ENCODE data around the gene CAMK2N2.

DNA sequence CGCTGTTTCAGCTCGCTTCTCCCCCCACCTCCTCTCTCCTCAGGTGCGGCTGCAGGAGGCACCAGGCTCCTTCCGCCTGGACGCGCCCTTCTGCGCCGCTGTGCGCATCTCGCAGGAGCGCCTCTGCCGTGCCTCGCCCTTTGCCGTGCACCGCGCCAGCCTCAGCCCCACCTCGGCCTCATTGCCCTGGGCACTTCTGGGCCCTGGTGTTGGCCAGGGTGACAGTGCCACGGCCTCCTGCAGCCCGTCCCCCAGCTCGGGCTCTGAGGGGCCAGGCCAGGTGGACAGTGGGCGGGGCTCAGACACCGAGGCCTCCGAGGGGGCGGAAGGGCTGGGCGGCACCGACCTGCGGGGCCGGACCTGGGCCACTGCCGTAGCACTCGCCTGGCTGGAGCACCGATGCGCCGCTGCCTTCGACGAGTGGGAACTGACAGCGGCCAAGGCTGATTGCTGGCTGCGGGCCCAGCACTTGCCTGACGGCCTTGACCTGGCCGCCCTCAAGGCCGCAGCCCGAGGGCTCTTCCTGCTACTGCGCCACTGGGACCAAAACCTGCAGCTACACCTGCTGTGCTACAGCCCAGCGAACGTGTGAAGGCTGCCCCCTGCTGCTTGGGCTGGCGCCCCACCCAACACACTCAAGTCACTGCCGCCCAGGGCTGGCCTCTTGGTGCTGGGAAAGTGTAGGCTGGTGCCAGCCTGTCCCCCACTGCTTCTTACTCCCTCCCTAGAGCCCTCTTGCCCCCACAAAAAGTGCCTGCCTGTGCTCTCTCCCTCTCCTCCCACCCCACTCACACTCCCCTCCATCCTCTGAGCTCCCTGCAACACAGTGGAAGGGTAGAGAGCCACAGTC, 19.7 kb downstream of the CAMK2N2 start:
- TF ChIP-seq, protein P1, sequence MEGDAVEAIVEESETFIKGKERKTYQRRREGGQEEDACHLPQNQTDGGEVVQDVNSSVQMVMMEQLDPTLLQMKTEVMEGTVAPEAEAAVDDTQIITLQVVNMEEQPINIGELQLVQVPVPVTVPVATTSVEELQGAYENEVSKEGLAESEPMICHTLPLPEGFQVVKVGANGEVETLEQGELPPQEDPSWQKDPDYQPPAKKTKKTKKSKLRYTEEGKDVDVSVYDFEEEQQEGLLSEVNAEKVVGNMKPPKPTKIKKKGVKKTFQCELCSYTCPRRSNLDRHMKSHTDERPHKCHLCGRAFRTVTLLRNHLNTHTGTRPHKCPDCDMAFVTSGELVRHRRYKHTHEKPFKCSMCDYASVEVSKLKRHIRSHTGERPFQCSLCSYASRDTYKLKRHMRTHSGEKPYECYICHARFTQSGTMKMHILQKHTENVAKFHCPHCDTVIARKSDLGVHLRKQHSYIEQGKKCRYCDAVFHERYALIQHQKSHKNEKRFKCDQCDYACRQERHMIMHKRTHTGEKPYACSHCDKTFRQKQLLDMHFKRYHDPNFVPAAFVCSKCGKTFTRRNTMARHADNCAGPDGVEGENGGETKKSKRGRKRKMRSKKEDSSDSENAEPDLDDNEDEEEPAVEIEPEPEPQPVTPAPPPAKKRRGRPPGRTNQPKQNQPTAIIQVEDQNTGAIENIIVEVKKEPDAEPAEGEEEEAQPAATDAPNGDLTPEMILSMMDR (IDR thresholded peaks at IDR 0.05; ENCODE audit: low read depth, low read length, poor library complexity, severe bottlenecking): peak; percentile 56
- no peak for TF ChIP-seq EZH2phosphoT487 (IDR thresholded peaks at IDR 0.05; ENCODE audit: borderline replicate concordance, low read length)

Measured in DOHH2 (cell line).